Amniotic epithelial cell (primary cell): Measurements from ENCODE around the gene ARPP19.

Source experiments
- DNase-seq: peaks from one replicate; pipeline ENCODE4 v3.0.0-alpha.2; 2010; ENCODE audit warnings: low read depth

ARPP19 gene

DNA sequence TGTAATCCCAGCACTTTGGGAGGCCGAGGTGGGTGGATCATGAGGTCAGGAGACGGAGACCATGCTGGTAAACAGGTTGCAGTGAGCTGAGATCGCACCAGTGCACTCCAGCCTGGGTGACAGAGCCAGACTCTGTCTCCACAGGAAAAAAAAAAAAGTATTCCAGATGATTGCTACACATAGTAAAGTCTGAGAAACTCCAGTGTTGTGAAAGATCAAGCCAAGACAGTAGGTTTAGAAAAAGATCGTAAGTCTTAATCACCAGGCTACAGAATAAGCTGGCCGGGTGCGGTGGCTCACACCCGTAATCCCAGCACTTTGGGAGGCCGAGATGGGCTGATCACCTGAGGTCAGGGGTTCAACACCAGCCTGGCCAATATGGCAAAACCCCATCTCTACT lies 56.0 kb downstream of the ARPP19 start:
- peak; percentile 85 for DNase-seq

DNA sequence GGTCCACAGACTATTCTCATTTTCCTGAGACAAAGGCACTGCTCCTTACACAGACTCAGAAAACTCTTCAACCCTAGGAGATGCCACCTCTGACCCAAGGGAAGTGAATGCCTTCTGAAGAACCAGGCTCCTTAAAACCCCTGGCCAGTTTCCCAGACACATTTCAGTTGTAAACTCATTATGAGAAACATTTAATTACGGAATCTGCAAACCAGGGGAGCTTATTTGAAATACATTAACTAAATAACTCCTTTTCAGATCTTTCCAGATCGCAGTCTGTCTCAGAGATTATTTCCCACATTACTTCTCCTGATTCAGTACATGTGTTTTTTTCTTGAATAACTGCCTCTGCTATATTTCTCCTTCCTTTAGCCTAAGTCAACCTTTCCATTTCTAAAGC lies 57.7 kb downstream of the ARPP19 start:
- no peak for DNase-seq

DNA sequence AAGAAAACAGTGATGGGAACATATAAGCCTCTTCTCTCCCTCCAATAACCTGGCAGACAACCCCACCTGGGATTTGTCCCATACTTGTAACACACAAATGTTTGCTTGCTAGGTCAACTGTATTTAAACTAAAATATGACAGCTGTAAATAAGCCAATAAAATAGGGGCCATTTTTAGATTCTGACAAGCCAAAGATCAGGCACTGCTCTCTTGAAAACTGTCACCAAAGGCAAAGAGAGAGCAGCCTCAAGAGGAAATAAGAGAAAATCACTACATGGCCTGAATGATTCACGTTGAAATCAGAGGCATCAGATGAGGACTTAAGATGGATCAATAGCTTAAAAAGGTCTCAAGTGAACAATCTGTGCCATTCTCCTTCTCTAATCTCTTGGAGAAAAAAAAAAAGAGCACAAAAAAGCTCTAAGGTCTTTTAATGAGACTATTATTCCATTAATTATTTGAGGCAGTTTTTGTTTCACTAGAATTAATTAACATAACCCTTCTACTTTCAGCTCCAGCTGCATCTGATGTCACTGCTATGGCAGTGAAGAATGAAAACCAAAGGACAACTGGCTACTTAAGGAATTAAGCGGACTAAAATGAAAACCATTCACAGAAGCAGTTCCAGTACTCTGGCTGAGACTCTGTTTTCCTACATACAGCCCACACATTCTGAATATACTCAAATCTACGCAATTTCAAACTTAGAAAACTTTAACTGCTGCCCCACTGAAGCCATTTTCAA lies 59.2 kb downstream of the ARPP19 start:
- DNase-seq = no peak

DNA sequence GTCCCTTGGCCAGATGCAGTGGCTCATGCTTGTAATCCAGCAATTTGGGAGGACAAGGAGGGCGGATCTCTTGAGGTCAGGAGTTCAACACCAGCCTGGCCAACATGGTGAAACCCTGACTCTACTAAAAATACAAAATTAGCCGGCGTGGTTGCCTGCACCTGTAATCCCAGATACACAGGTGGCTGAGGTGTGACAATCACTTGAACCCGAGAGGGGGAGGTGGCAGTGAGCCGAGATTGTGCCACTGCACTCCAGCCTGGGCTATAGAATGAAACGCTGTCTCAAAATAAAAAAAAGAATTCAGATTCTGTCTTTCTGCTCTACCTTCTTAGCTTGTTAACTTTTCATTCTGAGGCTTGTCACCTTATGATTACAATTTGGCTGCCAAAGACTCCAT lies 62.3 kb downstream of the ARPP19 start:
- no peak for DNase-seq

GRCh38 chr15:52505151-52505550 lies 63.7 kb downstream of the ARPP19 start:
- DNase-seq = no peak

- DNase-seq = peak; percentile 85
These were observed 64.9 kb downstream of the ARPP19 start for GRCh38 chr15:52503788-52504496.

DNA sequence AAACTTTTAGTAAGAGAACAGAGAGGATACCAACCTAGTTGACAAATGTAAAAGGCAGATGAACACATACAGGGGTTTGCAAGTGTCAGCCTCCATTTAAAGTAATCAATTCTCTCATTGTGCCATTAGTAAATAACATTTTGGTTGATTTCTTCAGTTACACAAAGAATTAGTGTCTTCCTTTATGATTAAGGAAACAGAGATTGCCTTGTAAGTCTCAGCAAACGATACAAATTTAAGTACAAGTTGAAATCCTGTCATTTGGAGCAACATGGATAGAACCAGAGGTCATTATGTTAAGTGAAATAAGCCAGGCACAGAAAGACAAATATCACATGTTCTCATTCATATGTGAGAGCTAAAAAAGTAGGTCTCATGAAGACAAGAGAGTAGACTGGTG lies 66.2 kb downstream of the ARPP19 start:
- no peak for DNase-seq

- no peak for DNase-seq
These were observed 69.3 kb downstream of the ARPP19 start for GRCh38 chr15:52499506-52499905.

DNA sequence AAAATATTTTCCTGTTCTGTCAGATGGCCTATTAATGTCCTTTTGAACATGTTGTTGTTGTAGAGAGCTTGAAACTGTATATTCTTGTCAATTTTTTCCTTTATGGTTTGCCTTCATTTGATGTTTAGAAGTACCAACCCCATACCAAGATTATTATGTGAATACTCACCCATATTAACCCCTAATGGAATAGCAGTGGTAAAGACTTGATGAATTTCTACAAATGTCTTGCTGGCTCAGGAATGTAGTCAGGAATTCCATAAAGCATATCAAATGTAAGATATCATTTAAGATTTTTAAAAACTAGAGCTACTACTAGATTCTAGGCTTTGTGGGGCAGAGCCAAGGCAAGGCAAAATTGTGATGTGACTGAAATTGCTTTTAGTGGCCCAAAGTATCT lies 70.1 kb downstream of the ARPP19 start:
- DNase-seq = no peak
